ENCODE data around the gene SEMA4G. TPM values are rescaled to one million over a fixed set of nuclear protein-coding genes. Genes with fewer than 3 reads are reported as not detected.

SEMA4G gene
- total RNA-seq, 2 experiments from 2014 or later = 1.1 to 1.6 TPM

DNA sequence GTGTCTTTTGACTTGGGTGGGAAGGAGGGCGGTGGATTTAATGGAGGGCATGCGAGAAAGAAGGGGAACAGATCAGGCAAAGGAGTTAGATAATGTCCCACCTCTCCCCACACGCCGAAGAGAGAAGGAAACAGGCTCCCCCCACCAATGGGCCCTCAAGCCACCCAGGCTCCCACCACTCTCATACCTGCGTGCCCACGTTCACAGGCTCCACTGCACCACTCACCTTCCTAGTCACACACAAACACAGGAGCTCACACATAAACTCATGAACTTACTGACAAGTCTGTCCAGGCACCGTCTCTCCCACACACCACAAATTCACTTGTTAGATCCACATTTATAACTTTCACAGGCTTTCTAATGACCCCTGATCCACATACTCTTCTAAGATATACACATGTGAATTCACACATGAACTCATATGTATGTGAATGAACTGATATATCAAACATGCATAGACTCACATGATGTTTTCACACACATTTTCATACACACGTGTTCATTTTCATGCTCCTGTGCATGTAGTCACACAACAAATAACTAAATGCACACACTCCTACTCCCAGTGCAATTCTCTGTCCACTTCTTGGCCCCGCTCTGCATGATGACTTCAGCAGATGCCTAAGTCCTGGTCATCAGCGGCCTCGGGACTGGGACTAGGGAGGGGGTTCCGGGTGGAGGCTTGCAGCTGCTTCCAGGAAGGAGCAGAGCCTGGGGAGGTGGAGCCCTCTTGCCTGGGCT, 31.8 kb downstream of the SEMA4G start:
- Histone ChIP-seq H3K27ac (ENCODE audit: low read depth in 1 of 2, low read length in 2 of 2) (no peak overlapping the region), H3K36me3 (ENCODE audit: insufficient read depth, low read length) (peaks cover 12% of the 10 kb centered on the region), H3K4me3 (ENCODE audit: low read length) (no peak overlapping the region), H3K27me3 (ENCODE audit: control insufficient read depth in 1 of 2, insufficient read depth in 2 of 2, low read length in 2 of 2) (no peaks in the 10 kb centered on the region), H3K9me3 (ENCODE audit: control insufficient read depth in 1 of 2, insufficient read depth in 1 of 2, low read length in 2 of 2) (no peaks in the 10 kb centered on the region), H3K4me1 (ENCODE audit: insufficient read depth, low read length) (peaks cover 39% of the 10 kb centered on the region)
- Mint-ChIP-seq H3K36me3 (ENCODE audit: low read depth) (peaks cover 5% of the 10 kb centered on the region), H3K4me1 (ENCODE audit: low read depth) (peaks cover 24% of the 10 kb centered on the region), H3K9me3 (no peaks in the 10 kb centered on the region), H3K27me3 (no peaks in the 10 kb centered on the region), H3K4me3 (peak overlapping the region; percentile 91), H3K27ac (peak overlapping the region; percentile 68)
- POLR2A ChIA-PET = interaction anchor here (5.1 kb wide), 1 partner anchor 30 kb away, joined by 44 read pairs; the partner anchor contains the start of genes PDZD7 and SFXN3
- intact Hi-C loops (cut with DNase I, micrococcal nuclease) = no loop called here
- CTCF ChIA-PET = no interaction called here
- DNase-seq (no peak), ATAC-seq (ENCODE audit: poor library complexity) (no peak)
- TF ChIP-seq, protein P1, sequence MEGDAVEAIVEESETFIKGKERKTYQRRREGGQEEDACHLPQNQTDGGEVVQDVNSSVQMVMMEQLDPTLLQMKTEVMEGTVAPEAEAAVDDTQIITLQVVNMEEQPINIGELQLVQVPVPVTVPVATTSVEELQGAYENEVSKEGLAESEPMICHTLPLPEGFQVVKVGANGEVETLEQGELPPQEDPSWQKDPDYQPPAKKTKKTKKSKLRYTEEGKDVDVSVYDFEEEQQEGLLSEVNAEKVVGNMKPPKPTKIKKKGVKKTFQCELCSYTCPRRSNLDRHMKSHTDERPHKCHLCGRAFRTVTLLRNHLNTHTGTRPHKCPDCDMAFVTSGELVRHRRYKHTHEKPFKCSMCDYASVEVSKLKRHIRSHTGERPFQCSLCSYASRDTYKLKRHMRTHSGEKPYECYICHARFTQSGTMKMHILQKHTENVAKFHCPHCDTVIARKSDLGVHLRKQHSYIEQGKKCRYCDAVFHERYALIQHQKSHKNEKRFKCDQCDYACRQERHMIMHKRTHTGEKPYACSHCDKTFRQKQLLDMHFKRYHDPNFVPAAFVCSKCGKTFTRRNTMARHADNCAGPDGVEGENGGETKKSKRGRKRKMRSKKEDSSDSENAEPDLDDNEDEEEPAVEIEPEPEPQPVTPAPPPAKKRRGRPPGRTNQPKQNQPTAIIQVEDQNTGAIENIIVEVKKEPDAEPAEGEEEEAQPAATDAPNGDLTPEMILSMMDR (IDR thresholded peaks at IDR 0.05) = no peak

DNA sequence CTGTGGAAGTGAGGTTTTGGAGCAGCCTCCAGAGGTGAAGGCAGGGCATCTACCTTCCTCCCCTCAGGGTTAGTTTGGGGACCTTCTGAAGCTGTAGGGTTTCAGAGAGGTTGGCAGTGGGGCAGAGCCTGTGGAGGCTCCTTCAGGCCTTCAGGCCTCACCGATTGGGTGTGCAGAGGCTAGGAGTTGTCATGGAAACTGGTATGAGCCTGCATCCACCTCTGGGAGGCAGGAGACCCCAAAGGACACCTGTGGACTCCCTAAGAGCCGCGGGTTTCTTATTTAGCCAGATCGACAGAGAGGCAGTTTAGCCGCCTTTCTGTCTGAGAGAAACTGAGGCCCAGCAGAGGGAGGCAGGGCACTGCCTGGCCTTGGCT, 32.3 kb downstream of the SEMA4G start:
- no peak overlapping the region for H3K27ac ChIP-seq (ENCODE audit: low read depth in 1 of 2, low read length in 2 of 2)
- H3K4me3 Mint-ChIP-seq = no peak overlapping the region
- H3K27me3 ChIP-seq (ENCODE audit: control insufficient read depth in 1 of 2, insufficient read depth in 2 of 2, low read length in 2 of 2) = no peaks in the 10 kb centered on the region
- peaks cover 33% of the 10 kb centered on the region for H3K4me1 ChIP-seq (ENCODE audit: insufficient read depth, low read length)
- H3K27ac Mint-ChIP-seq = no peak overlapping the region
- peaks cover 5% of the 10 kb centered on the region for H3K36me3 Mint-ChIP-seq (ENCODE audit: low read depth)
- ChIA-PET CTCF (no interaction called here), POLR2A (no interaction called here)
- H3K4me1 Mint-ChIP-seq (ENCODE audit: low read depth) = peaks cover 19% of the 10 kb centered on the region
- TF ChIP-seq, protein P1 (IDR thresholded peaks at IDR 0.05) = no peak
- peaks cover 14% of the 10 kb centered on the region for H3K36me3 ChIP-seq (ENCODE audit: insufficient read depth, low read length)
- no peaks in the 10 kb centered on the region for H3K9me3 ChIP-seq (ENCODE audit: control insufficient read depth in 1 of 2, insufficient read depth in 1 of 2, low read length in 2 of 2)
- H3K27me3 Mint-ChIP-seq = no peaks in the 10 kb centered on the region
- no peak overlapping the region for H3K4me3 ChIP-seq (ENCODE audit: low read length)
- H3K9me3 Mint-ChIP-seq = no peaks in the 10 kb centered on the region
- intact Hi-C loops (cut with DNase I, micrococcal nuclease) = no loop called here
- ATAC-seq (ENCODE audit: poor library complexity) (no peak), DNase-seq (no peak)

DNA sequence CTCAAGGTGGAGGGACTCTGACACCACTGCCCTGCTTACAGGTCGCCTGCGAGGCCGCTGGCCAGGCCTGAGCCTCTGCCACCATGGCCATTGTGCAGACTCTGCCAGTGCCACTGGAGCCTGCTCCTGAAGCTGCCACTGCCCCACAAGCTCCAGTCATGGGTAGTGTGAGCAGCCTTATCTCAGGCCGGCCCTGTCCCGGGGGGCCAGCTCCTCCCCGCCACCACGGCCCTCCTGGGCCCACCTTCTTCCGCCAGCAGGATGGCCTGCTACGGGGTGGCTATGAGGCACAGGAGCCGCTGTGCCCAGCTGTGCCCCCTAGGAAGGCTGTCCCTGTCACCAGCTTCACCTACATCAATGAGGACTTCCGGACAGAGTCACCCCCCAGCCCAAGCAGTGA, 33.2 kb downstream of the SEMA4G start:
- Mint-ChIP-seq H3K36me3 (ENCODE audit: low read depth) (peaks cover 5% of the 10 kb centered on the region), H3K9me3 (no peaks in the 10 kb centered on the region), H3K27ac (no peak overlapping the region), H3K4me1 (ENCODE audit: low read depth) (peaks cover 18% of the 10 kb centered on the region), H3K4me3 (no peak overlapping the region), H3K27me3 (no peaks in the 10 kb centered on the region)
- ChIA-PET CTCF (no interaction called here), POLR2A (no interaction called here)
- H3K27me3 ChIP-seq (ENCODE audit: control insufficient read depth in 1 of 2, insufficient read depth in 2 of 2, low read length in 2 of 2) = no peaks in the 10 kb centered on the region
- H3K27ac ChIP-seq (ENCODE audit: low read depth in 1 of 2, low read length in 2 of 2) = no peak overlapping the region
- H3K4me1 ChIP-seq (ENCODE audit: insufficient read depth, low read length) = peaks cover 30% of the 10 kb centered on the region
- DNase-seq = no peak
- TF ChIP-seq, protein P1 (IDR thresholded peaks at IDR 0.05) = no peak
- no peak overlapping the region for H3K4me3 ChIP-seq (ENCODE audit: low read length)
- peaks cover 14% of the 10 kb centered on the region for H3K36me3 ChIP-seq (ENCODE audit: insufficient read depth, low read length)
- ATAC-seq (ENCODE audit: poor library complexity) = no peak
- H3K9me3 ChIP-seq (ENCODE audit: control insufficient read depth in 1 of 2, insufficient read depth in 1 of 2, low read length in 2 of 2) = no peaks in the 10 kb centered on the region
- intact Hi-C loops (cut with DNase I, micrococcal nuclease) = no loop called here

All from CD4-positive, alpha-beta T cell (primary cell).